ENCODE measurements around the gene PDXK. TPM values are rescaled to one million over a fixed set of nuclear protein-coding genes. Genes with fewer than 3 reads are reported as not detected.

Gene PDXK
- total RNA-seq, 4 donors from 2014 or later: 15.9 to 89.8 (median 49.8) TPM

DNA sequence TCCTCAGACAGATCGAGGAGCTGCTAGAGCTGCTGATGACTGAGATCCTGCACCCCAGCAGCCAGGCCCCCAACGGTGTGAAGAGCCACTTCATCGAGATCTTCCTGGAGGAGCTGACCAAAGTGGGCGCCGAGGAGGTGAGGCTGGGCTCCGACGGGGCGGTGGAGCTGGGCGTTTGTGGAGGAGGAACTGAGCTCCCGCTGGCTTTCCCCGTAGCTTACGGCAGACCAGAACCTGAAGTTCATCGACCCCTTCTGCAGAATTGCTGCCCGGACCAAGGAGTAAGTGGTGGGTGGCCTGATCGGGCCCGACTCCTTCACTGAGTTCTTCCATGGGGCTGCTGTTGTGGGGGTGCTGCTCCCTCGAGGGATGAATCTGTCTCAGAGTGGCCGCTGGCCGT is 78.5 kb downstream of the PDXK start:
- no peaks in the 10 kb centered on the region for H3K9me3 ChIP-seq
- no peaks in the 10 kb centered on the region for H3K4me1 ChIP-seq
- H3K4me3 ChIP-seq: no peak overlapping the region
- intact Hi-C loops (cut with DNase I; ENCODE audit: low total_unique reads): no loop called here
- DNase-seq: no peak
- H3K36me3 ChIP-seq: no peaks in the 10 kb centered on the region
- no peak for TF ChIP-seq CTCF (IDR thresholded peaks at IDR 0.05)
- no peak for TF ChIP-seq POLR2A (IDR thresholded peaks at IDR 0.05)
- H3K27me3 ChIP-seq: no peaks in the 10 kb centered on the region
- no peak overlapping the region for H3K27ac ChIP-seq

GRCh38 chr21:43797925-43798715 is 79.2 kb downstream of the PDXK start:
- no peak for DNase-seq
- H3K27me3 ChIP-seq: no peaks in the 10 kb centered on the region
- no peak overlapping the region for H3K27ac ChIP-seq
- no peak overlapping the region for H3K4me3 ChIP-seq
- no peaks in the 10 kb centered on the region for H3K9me3 ChIP-seq
- TF ChIP-seq POLR2A (IDR thresholded peaks at IDR 0.05): no peak
- no peak for TF ChIP-seq CTCF (IDR thresholded peaks at IDR 0.05)
- intact Hi-C loops (cut with DNase I; ENCODE audit: low total_unique reads): no loop called here
- no peaks in the 10 kb centered on the region for H3K36me3 ChIP-seq
- H3K4me1 ChIP-seq: no peaks in the 10 kb centered on the region

DNA sequence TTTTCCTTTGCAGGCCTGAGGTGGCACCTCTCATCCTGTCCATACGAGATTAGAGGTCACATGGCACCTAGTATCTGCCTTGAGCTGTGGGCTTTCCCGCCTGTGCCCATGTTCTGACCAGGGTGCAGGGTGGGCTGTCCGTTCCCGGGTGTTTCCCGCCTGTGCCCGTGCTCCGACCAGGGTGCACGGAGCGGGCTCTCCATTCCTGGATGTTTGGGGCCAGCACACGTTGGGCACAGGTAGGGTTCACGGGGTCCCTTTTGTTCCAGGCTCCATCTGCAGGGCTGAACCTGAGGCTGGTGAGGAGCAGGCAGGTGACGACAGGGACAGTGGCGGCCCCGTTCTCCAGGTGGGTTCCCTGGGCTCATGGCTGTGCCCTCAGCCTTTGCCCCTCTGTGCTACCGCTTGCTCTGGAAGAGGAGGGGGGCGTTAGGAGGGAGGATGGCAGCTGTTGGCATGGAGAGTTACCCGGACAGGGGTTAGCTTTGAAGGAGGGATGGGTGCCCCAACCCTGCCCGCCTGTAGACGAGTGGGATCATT is 80.4 kb downstream of the PDXK start:
- intact Hi-C loops (cut with DNase I; ENCODE audit: low total_unique reads): no loop called here
- H3K27me3 ChIP-seq: no peaks in the 10 kb centered on the region
- H3K27ac ChIP-seq: no peak overlapping the region
- H3K36me3 ChIP-seq: no peaks in the 10 kb centered on the region
- no peaks in the 10 kb centered on the region for H3K4me1 ChIP-seq
- TF ChIP-seq POLR2A (IDR thresholded peaks at IDR 0.05) (no peak), CTCF (IDR thresholded peaks at IDR 0.05) (no peak)
- DNase-seq: no peak
- no peaks in the 10 kb centered on the region for H3K9me3 ChIP-seq
- no peak overlapping the region for H3K4me3 ChIP-seq

DNA sequence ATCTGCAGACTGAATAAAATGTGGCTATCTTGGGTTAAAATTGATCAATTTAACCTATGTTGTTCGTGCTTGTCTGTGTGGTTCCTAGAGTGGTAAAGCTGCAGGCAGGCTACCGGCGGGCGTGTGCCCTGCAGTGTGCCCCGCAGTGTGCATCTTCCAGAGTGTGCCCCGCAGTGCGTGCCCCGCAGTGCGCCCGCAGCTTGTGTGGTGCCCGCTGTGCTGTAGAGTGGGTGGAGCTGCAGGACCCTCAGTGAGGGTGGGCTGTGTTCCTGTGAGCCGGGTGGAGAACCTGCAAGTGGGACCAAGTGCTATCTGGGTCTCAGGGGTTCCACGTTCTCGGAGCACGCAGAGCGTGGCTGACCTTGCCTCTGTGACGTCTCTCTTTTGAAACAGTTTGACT is 81.2 kb downstream of the PDXK start:
- Histone ChIP-seq H3K4me3 (no peak overlapping the region), H3K27ac (no peak overlapping the region), H3K36me3 (no peaks in the 10 kb centered on the region), H3K4me1 (no peaks in the 10 kb centered on the region), H3K27me3 (no peaks in the 10 kb centered on the region), H3K9me3 (no peaks in the 10 kb centered on the region)
- no peak for TF ChIP-seq CTCF (IDR thresholded peaks at IDR 0.05)
- TF ChIP-seq POLR2A (IDR thresholded peaks at IDR 0.05): no peak
- no peak for DNase-seq
- intact Hi-C loops (cut with DNase I; ENCODE audit: low total_unique reads): no loop called here

DNA sequence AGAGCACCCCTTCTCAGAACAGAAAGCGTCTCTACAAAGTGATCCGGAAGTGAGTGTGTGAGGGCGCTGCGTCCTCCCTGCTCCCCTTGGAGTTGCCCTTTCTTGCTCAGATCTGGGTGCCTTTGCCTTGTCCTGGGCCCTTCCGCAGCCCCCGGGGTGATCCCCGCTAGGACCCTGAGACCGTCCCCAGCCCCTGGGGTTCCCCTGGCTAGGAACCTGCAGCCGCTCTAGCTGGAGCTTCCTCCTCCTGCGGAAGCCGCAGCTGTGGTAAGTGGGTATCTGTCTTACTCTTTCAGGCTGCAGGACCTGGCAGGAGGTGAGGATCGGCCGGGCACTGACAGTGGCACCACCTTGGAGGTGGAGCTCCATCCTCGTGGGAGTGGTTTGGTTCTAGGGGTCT is 81.6 kb downstream of the PDXK start:
- no peaks in the 10 kb centered on the region for H3K4me1 ChIP-seq
- no peaks in the 10 kb centered on the region for H3K9me3 ChIP-seq
- no peak for DNase-seq
- intact Hi-C loops (cut with DNase I; ENCODE audit: low total_unique reads): no loop called here
- H3K27ac ChIP-seq: no peak overlapping the region
- H3K36me3 ChIP-seq: no peaks in the 10 kb centered on the region
- no peak overlapping the region for H3K4me3 ChIP-seq
- no peaks in the 10 kb centered on the region for H3K27me3 ChIP-seq
- TF ChIP-seq POLR2A (IDR thresholded peaks at IDR 0.05) (no peak), CTCF (IDR thresholded peaks at IDR 0.05) (no peak)

Measured in uterus (tissue), 4 donors.